H7 (cell line): ENCODE results near the gene NDUFS3. TPM values are rescaled to one million over a fixed set of nuclear protein-coding genes. Genes with fewer than 3 reads are reported as not detected.

Source experiments
- DNase-seq: peaks from one replicate; pipeline ENCODE4 v3.0.0; 2012
- H3K27me3 ChIP-seq: 2 replicates; pipeline ENCODE4 v1.6.0; 2011; ENCODE audit warnings: mild to moderate bottlenecking, low read length; ENCODE audit not compliant: control insufficient read depth, insufficient read depth
- H3K36me3 ChIP-seq: replicated peaks from 2 replicates; pipeline ENCODE4 v1.5.1; 2011; ENCODE audit warnings: low read length; ENCODE audit not compliant: control insufficient read depth, insufficient read depth
- H3K4me3 ChIP-seq: 2 replicates; pipeline ENCODE4 v1.5.1; 2011; ENCODE audit warnings: low read depth, mild to moderate bottlenecking, control low read depth, low read length, moderate library complexity; ENCODE audit not compliant: insufficient read depth
- total RNA-seq: library from RNA; depleted of rRNA; stranded (reverse); fragments of >200 nt; shearing (Covaris generic); gene quantifications from 2 replicates; pipeline ENCODE4 v1.2.3, GENCODE V29; 2014

NDUFS3 gene
- total RNA-seq, 1 experiment from 2014 or later: 101 TPM

DNA sequence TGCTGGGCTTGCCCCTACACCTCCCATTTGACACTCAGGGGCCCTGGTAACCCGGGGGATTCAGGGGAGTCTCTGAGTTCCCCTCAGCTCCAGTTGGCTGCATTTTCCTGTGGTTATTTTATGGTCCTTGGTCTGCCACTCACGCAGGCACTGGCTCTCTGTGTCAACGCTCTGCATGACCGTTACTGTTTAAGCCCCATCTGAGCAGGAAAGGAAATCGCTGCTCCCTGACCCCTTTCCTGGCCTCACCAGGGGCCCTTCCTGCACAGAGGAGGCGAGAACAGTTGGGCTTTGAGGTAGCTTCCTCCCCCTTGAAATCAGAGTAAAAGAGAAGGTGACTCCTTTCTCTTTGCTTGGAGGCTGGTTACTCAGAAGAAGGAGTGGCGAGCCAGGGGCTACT lies 12.9 kb downstream of the NDUFS3 start:
- H3K27me3 ChIP-seq: peaks cover 33% of the 10 kb centered on the region
- peak; percentile 43 for DNase-seq
- no peak overlapping the region for H3K4me3 ChIP-seq
- H3K36me3 ChIP-seq: no peaks in the 10 kb centered on the region

GRCh38 chr11:47592251-47592650 lies 13.4 kb downstream of the NDUFS3 start:
- no peak for DNase-seq
- H3K4me3 ChIP-seq: no peak overlapping the region
- H3K27me3 ChIP-seq: peaks cover 33% of the 10 kb centered on the region
- no peaks in the 10 kb centered on the region for H3K36me3 ChIP-seq

DNA sequence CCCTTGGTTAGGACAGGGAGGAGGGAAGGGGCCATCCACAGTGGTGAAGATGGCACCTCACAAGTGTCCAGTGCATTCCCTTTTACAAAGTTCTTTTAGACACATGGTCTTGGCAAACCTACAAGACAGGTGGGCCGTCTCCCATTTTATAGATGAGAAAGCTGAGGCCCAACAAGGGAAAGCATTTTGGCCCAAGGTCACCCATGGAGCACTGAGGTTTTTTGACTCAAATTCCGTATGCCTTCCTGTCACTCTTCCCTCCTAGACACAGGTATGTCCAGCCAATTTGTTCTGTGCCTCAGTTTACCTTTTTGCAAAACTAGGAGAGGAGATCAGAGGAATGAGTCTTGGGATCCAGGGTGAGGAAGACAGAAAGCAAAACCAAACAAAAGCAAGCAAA lies 14.1 kb downstream of the NDUFS3 start:
- no peak overlapping the region for H3K4me3 ChIP-seq
- no peaks in the 10 kb centered on the region for H3K36me3 ChIP-seq
- DNase-seq: no peak
- H3K27me3 ChIP-seq: peaks cover 33% of the 10 kb centered on the region

GRCh38 chr11:47593492-47593933 lies 14.6 kb downstream of the NDUFS3 start:
- peaks cover 33% of the 10 kb centered on the region for H3K27me3 ChIP-seq
- H3K36me3 ChIP-seq: no peaks in the 10 kb centered on the region
- peak overlapping the region; percentile 57 for H3K4me3 ChIP-seq
- peak; percentile 68 for DNase-seq

- Histone ChIP-seq H3K36me3 (no peaks in the 10 kb centered on the region), H3K27me3 (peaks cover 33% of the 10 kb centered on the region), H3K4me3 (peak within 1 kb of the TSS; percentile 57)
- DNase-seq: peak; percentile 92
Observed at GRCh38 chr11:47593934-47594855, 15.3 kb downstream of the NDUFS3 start, which contains the start of gene C1QTNF4. TSS of gene C1QTNF4 (minus strand) at chr11:47594411. CDS start at chr11:47590810, 3,601 bp downstream.

DNA sequence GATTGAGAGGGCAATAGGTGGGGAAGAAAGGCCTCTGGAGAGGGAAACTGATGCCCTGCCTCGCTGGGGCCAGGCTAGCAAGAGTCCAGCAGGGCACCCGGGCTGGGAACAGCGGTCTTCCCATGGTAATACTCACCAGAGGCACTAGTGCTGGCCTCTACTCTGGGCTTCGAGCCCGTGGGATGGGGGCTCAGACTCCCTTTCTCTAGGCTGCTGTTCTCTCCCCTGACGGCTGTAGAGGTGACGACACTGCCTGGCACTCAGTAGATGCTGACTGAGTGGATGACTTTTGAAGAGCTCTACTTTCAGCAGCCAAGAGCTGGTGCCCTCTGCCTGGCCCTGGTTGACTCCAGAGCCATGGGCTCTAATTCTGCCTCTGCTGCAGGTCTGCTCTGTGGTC lies 16.2 kb downstream of the NDUFS3 start:
- no peak overlapping the region for H3K4me3 ChIP-seq
- DNase-seq: peak; percentile 47
- peaks cover 33% of the 10 kb centered on the region for H3K27me3 ChIP-seq
- H3K36me3 ChIP-seq: no peaks in the 10 kb centered on the region

DNA sequence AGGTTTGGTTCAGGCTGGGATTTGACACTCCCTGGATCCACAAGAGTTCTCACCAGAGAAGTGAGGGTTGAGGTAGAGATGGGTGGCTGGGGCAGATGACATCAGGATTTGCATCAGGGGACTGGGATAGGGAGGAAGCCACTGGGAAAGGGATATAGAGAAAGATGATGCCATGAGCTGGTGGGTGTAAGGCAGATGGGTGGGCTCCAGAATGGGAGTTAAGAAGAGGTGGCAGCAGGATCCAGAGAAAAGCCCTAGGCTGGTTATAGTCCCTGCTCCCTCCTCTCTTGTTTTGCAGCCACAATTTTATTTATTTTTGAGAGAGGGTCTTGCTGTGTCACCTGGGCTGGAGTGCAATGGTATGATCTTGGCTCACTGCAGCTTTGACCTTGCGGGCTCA lies 17.1 kb downstream of the NDUFS3 start:
- no peaks in the 10 kb centered on the region for H3K36me3 ChIP-seq
- peaks cover 33% of the 10 kb centered on the region for H3K27me3 ChIP-seq
- H3K4me3 ChIP-seq: no peak overlapping the region
- DNase-seq: no peak

GRCh38 chr11:47599902-47600301 lies 21.0 kb downstream of the NDUFS3 start:
- no peak for DNase-seq
- H3K36me3 ChIP-seq: no peaks in the 10 kb centered on the region
- H3K4me3 ChIP-seq: no peak overlapping the region
- H3K27me3 ChIP-seq: peaks cover 6% of the 10 kb centered on the region

DNA sequence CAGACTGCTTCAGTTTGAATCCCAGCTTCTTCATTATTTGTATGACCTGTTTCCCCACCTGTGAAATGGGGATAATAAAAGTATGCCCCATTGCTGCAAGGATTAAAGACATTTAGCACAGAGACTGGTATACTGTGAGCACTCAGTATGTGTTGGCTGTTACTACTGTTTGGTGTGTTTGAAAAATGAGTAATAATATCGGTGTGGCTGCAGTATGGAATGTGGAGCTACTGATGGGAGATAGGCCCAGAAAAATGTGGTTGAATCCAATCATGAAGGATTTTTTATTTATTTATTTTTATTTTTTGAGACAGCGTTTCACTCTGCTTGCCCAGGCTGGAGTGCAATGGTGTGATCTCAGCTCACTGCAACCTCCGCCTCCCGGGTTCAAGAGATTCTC lies 24.4 kb downstream of the NDUFS3 start:
- H3K4me3 ChIP-seq: no peak overlapping the region
- H3K27me3 ChIP-seq: no peaks in the 10 kb centered on the region
- DNase-seq: no peak
- H3K36me3 ChIP-seq: no peaks in the 10 kb centered on the region

GRCh38 chr11:47605921-47606320 lies 27.0 kb downstream of the NDUFS3 start:
- H3K27me3 ChIP-seq: no peaks in the 10 kb centered on the region
- H3K36me3 ChIP-seq: no peaks in the 10 kb centered on the region; the same call in 1 of the 2 replicates
- H3K4me3 ChIP-seq: no peak overlapping the region
- DNase-seq: no peak

- Histone ChIP-seq H3K27me3 (no peaks in the 10 kb centered on the region), H3K36me3 (no peaks in the 10 kb centered on the region; the same call in 1 of the 2 replicates), H3K4me3 (no peak overlapping the region)
- DNase-seq: peak; percentile 43
Observed at GRCh38 chr11:47606731-47607130, 27.9 kb downstream of the NDUFS3 start.

GRCh38 chr11:47607380-47607779 lies 28.5 kb downstream of the NDUFS3 start:
- Histone ChIP-seq H3K36me3 (no peaks in the 10 kb centered on the region; the same call in 1 of the 2 replicates), H3K4me3 (no peak overlapping the region), H3K27me3 (no peaks in the 10 kb centered on the region)
- no peak for DNase-seq

- no peak for DNase-seq
- H3K4me3 ChIP-seq: no peak overlapping the region
- no peaks in the 10 kb centered on the region; the same call in 1 of the 2 replicates for H3K36me3 ChIP-seq
- no peaks in the 10 kb centered on the region for H3K27me3 ChIP-seq
Observed at GRCh38 chr11:47609675-47610074, 30.8 kb downstream of the NDUFS3 start.

DNA sequence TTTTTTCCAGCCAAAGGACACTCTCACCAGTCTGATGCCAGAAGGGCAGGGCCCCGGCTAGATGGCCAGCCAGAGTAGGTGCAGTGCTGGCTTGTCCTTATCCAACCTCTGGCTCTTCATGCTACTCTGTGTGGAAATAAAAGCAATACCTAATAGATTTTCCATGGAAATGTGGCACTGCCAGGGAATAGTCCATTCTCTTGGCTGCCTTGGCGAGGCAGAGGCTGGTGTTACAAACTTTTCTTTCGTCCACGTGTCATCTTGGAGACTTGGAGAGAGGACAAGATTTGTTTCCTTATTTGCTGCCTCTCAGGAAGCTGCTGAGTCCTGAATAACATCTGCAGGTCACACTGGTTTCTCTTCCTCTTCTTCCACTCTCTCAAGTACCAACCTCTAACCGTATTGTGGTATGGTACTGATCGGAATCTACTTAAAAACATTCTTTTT lies 32.5 kb downstream of the NDUFS3 start:
- H3K27me3 ChIP-seq: no peaks in the 10 kb centered on the region
- H3K36me3 ChIP-seq: no peaks in the 10 kb centered on the region; the same call in 1 of the 2 replicates
- no peak overlapping the region for H3K4me3 ChIP-seq
- DNase-seq: no peak

GRCh38 chr11:47615249-47615648 lies 36.4 kb downstream of the NDUFS3 start:
- Histone ChIP-seq H3K4me3 (no peak overlapping the region), H3K27me3 (no peaks in the 10 kb centered on the region), H3K36me3 (peaks cover 5% of the 10 kb centered on the region; the same call in 1 of the 2 replicates)
- no peak for DNase-seq
